ENCODE measurements around the gene PUM2.
"Not testable (repeated sequence)": the region's sequence is repeated elsewhere in the genome, so short reads cannot be mapped to it uniquely, and the experiment has no call there.

PUM2 gene

GRCh38 chr2:20288642-20289340 lies 61.9 kb downstream of the PUM2 start:
- DNase-seq = no peak

- DNase-seq = no peak
These were observed 67.6 kb downstream of the PUM2 start for GRCh38 chr2:20282916-20283592.

DNA sequence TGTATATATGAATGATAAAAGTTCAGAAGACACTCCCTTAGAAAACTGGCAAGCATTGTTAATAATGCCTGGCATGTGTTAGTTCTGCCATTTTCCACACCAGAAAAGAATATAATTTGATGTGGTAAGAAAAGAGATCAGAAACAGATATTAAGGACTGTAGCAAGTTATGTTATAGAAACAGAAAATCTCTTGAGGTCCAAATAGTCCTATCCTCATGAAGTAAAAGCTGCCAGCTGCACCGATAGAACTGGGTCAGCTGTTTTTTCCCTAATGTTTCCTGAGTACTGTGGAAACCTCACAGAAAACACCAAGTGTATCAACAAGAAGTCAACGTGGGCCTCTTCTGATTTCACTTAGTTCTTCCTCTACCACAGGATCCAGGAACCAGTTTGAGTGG lies 68.8 kb downstream of the PUM2 start:
- DNase-seq = no peak

DNA sequence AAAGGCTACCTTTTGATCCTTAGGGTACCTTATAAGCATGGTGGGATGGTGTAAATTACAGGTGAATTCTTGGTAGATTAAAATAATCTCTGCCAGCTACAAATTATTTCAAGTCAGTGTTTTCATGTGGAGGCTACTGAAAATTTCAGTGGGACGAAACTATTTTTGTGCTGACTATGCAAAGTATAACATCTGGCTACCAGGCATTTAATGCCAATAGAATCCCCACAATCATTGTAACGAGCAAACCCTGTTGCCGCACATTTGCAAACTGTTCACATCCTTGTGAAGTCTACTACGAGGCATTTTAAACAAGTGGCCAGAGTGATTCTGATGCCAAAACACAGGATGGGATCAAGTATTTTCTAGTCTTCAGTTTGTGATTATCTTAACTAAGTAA lies 77.6 kb downstream of the PUM2 start:
- DNase-seq = no peak

GRCh38 chr2:20268317-20268716 lies 82.3 kb downstream of the PUM2 start:
- not testable (repeated sequence) for DNase-seq

DNA sequence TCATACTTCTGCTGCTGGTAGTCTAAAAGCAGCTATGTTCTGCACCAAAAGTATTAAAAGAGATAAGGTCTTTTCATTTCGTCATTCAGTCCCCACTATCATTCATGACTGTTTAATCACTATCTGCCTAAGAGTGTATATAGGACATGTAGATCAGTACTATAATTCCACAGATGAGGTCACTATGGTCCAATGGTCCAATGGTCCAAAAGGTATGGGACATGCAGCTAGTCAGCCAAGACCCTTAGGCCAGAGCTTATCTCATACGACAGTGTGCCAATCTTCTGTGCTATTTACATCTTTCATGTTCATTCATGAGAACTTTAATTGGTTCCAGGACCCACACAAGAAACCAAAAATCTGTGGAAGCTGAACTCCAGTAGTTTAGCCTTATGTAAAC lies 83.1 kb downstream of the PUM2 start:
- DNase-seq = no peak

- no peak for DNase-seq
These were observed 86.0 kb downstream of the PUM2 start for GRCh38 chr2:20264629-20265028.

GRCh38 chr2:20257411-20257810 lies 93.2 kb downstream of the PUM2 start:
- no peak for DNase-seq

DNA sequence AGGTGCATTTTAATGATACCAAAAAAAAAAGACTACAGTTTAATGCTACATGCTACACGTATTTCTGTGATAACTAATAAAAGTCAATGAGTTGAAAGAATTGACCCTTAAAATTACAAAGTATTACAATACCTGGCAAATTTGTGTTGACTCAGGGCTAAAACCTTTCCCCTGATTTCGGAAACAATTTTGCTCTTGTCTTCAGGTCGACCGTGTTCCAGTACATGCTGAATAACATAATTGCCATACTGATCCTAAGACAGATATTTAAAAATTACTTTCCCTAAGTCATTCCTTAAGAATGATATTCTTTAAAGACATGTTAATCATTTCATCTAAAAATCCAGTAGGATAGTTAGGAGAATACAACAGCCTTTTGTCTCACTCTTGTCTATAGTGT lies 95.9 kb downstream of the PUM2 start:
- no peak for DNase-seq

DNA sequence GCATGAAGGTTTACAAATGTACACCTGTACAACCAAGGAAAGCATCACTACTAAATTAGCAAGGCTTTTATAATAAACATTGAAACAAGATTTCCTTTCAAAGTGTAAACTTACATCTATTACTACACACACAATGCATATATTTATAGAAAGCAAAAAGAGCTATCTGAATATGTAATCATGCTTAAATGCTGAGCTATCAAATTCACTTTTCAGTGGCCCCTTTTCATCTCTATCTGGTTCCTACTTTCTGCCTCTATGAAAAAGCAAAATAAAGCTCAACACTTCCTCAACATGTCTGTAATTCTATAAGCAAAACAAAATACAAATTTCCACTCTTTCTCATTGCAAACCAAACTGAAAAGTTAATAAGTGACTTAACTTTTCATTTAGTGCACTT lies 100.2 kb downstream of the PUM2 start:
- DNase-seq = no peak

- DNase-seq = no peak
These were observed 101.5 kb downstream of the PUM2 start for GRCh38 chr2:20249170-20249569.

- no peak for DNase-seq
These were observed 103.6 kb downstream of the PUM2 start for GRCh38 chr2:20247084-20247483.

DNA sequence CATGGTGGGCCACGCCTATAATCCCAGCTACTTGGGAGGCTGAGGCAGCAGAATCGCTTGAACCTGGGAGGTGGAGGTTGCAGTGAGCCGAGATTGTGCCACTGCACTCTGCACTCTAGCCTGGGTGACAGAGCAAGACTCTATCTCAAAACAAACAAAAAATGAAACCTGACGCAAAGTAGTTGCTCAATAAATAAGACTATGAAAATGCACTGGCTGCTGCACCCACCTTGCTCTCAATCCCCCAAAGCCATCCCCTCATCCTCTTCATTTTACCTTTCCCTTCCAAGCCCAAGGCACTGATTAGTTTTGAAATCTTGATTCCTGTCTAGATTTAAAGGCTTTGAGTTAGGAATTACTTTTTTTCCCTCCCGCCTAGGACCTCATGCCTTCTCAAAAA lies 107.0 kb downstream of the PUM2 start:
- DNase-seq = not testable (repeated sequence)

DNA sequence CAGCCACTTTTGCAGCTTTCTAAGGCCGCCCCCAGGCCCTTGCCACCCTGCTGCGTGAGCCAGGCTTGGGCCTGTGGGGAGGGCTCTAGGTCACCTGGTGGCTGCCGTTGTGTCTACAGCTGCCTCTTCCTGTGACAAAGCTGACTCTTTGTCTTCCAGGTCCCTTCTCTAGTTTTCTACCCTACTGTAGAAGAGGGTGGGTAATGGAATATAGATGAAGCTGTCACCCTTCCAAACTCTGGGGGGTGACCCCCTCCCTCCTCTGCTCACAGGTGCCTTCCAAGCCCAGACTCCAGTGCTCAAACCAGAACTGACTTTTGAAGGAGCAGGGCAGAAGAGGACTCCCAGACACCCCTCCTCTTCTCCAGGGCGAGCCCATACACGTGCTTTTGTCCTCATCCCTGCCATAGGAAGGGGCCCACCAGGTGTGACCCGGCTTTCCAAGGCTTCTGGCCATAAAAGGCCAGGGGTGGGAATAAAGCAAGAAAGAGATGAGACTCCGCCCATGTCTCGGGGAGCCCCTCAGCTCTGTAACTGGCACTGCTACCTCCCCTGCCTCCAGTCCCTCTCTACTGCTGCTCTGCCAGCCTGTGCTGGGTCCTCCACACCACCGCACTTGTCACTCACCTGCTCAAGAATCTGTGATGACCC lies 107.8 kb downstream of the PUM2 start:
- no peak for DNase-seq

GRCh38 chr2:20241973-20242726 lies 108.5 kb downstream of the PUM2 start:
- no peak for DNase-seq

- not testable (repeated sequence) for DNase-seq
These were observed 110.4 kb downstream of the PUM2 start for GRCh38 chr2:20240291-20240690.

DNA sequence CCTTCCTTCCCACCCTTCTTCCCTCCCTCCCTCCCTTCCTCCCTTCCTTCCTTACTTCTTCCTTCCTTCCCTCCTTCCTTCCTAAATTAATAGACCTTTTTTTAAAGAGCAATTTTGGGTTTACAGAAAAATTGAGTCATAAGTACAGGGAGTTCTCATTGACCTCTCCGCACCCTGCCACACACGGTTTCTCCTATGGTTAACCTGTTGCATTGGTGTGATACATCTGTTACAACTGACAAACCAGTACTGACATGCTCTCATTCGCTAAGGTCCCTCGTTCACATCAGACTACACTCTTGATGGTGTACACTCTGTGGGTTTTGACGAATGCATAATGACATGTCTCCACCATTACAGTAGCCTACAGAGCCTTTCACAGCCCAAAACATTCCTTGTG lies 114.1 kb downstream of the PUM2 start:
- no peak for DNase-seq

DNA sequence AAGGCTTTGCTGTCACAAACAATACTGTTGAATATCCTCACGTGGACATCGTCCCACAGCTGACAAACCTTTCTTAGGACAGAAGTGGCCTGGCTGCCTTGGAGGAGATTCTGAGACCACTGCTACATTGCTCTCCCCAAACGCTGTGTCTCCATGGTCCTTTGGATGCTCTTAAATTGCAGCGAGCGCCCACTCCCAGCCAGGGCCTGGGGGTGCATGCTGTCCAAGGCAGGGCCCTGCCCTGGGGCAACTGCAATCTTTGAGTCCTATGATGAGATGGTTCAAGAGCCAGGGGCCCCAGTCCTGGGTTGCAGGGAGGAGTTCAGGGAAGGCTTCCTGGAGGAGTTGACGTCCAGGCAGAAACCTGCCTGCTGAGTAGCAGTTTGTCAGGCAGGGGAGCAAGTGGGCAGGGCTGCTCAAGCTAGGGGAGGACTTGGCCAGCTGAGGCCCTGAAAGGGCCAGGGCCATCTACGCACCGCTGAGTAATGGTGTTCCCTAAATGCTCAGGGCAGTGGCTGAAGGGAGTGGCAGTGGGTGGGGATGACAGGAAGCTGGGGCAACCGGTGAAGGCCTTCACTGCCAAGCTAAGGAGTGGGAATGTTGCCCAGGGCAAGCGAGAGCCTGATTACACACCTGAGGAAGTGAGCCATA lies 114.9 kb downstream of the PUM2 start:
- DNase-seq = no peak

GRCh38 chr2:20234597-20234996 lies 116.0 kb downstream of the PUM2 start:
- DNase-seq = not testable (repeated sequence)

DNA sequence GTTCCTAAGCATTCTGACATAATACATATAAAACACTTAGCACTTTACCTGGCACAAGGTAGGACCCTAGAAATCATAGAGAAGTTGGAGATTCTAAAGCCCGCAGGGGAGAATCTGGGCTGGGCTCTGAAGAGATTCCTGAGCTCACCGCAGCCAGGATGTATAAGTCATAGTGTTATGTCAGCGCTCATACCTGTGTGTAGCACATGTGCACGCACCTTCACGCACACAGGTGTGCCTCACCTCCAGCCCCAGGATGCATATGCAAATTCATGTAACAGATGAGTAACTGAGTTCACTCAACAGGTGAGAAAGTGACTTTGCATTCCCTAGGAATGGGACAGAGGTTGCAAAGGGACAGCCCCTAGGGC lies 117.8 kb downstream of the PUM2 start:
- no peak for DNase-seq

GRCh38 chr2:20231598-20232026 lies 119.0 kb downstream of the PUM2 start:
- no peak for DNase-seq

GRCh38 chr2:20231159-20231558 lies 119.5 kb downstream of the PUM2 start:
- DNase-seq = no peak

GRCh38 chr2:20230114-20230425 lies 120.6 kb downstream of the PUM2 start:
- no peak for DNase-seq
